Epithelial cell of esophagus (primary cell): ENCODE data around the gene RPL13.

Source experiments
- DNase-seq: peaks from one replicate; pipeline ENCODE4 v3.0.0; 2010; ENCODE audit warnings: low read depth
- H3K4me3 ChIP-seq: 2 replicates; pipeline ENCODE4 v1.5.1; 2011; ENCODE audit warnings: mild to moderate bottlenecking, low read length, control low read depth
- TF ChIP-seq, protein P1 (sequence below): IDR thresholded peaks from 2 replicates; pipeline ENCODE4 v1.5.1; 2011; ENCODE audit warnings: low read depth, mild to moderate bottlenecking, low read length, control low read depth, inconsistent platforms; ENCODE audit not compliant: insufficient read depth; ENCODE audit errors: missing control alignments

RPL13 gene

DNA sequence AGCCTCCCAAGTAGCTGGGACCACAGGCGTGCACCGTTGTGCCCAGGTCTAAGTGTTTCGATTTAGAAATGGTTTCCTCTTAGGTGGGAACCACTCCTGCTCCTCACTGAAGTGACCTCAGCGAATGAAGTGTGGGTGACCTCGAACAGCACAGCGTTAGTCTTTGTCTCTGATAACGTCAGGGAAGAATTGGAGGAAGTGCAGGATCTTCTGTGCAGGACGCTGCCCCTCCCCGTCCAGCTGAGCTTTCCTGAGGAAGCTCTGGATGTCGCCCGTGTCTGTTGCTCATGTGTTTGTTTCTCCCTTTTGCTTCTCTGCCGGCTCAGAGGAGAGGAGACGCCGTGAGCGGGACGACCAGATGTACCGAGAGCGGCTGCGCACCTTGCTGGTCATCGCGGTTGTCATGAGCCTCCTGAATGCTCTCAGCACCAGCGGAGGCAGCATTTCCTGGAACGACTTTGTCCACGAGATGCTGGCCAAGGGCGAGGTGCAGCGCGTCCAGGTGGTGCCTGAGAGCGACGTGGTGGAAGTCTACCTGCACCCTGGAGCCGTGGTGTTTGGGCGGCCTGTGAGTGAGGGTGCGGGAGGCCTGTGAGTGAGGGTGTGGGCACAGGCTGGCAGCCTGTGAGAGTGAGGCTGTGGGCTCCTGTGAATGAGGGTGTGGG, 36.7 kb upstream of the RPL13 start:
- TF ChIP-seq, protein P1, sequence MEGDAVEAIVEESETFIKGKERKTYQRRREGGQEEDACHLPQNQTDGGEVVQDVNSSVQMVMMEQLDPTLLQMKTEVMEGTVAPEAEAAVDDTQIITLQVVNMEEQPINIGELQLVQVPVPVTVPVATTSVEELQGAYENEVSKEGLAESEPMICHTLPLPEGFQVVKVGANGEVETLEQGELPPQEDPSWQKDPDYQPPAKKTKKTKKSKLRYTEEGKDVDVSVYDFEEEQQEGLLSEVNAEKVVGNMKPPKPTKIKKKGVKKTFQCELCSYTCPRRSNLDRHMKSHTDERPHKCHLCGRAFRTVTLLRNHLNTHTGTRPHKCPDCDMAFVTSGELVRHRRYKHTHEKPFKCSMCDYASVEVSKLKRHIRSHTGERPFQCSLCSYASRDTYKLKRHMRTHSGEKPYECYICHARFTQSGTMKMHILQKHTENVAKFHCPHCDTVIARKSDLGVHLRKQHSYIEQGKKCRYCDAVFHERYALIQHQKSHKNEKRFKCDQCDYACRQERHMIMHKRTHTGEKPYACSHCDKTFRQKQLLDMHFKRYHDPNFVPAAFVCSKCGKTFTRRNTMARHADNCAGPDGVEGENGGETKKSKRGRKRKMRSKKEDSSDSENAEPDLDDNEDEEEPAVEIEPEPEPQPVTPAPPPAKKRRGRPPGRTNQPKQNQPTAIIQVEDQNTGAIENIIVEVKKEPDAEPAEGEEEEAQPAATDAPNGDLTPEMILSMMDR: no peak
- DNase-seq: no peak
- H3K4me3 ChIP-seq: no peak overlapping the region

DNA sequence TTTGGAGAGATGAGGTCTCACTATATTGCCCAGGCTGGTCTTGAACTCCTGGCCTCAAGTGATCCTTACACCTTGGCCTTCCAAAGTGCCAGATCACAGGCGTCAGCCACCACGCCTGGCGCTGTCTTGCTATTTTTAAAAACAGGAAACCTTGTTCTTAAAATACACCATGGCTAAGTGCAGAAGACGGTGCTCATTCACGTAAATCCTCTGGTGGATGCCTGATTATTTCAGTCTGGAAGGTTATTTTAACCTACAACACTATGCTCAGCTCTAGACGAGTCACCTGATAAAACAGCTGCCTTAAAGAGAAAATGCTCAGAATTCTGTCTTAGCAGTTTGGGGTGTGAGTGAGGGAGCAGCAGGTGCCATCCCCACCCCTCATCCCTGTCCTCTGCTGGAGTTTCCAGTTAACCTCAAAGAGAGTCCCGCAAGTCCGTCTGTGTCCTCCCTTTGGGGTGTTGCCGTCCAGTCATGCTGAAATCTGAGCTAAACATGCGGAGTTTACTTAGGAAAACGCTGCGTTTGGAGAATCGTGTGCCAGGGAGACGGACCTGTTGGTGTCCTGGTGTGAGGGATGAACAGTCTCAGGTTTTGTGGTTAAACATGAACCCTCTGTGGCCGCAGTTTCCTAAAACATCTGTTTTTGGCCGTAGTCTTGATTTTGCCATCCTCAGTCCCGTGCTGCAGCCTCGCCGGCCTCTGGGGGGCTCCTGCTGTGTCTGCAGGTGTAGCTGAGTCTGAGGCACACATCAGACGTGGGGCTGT, 35.2 kb upstream of the RPL13 start:
- TF ChIP-seq, protein P1: no peak
- H3K4me3 ChIP-seq: no peak overlapping the region
- DNase-seq: no peak

DNA sequence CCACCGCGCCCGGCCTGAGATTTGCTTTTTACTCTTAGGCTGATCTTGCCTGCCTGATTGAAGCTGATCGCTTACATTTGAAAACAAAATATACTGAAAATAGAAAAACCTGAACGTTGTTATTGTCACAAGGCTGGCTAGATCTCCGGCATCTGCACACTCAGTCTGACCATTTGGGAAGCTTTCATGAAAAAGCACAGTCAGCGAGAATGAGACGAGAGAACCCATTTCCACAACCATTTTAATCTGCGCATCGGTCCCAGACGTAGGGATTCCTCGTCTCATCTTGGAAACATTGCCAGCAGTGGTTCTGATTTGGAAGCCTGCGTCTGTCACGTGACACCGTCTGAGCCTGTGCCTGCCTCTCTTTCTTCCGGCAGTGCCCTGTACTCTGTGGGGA, 31.4 kb upstream of the RPL13 start:
- DNase-seq: no peak
- no peak overlapping the region for H3K4me3 ChIP-seq
- TF ChIP-seq, protein P1: no peak

DNA sequence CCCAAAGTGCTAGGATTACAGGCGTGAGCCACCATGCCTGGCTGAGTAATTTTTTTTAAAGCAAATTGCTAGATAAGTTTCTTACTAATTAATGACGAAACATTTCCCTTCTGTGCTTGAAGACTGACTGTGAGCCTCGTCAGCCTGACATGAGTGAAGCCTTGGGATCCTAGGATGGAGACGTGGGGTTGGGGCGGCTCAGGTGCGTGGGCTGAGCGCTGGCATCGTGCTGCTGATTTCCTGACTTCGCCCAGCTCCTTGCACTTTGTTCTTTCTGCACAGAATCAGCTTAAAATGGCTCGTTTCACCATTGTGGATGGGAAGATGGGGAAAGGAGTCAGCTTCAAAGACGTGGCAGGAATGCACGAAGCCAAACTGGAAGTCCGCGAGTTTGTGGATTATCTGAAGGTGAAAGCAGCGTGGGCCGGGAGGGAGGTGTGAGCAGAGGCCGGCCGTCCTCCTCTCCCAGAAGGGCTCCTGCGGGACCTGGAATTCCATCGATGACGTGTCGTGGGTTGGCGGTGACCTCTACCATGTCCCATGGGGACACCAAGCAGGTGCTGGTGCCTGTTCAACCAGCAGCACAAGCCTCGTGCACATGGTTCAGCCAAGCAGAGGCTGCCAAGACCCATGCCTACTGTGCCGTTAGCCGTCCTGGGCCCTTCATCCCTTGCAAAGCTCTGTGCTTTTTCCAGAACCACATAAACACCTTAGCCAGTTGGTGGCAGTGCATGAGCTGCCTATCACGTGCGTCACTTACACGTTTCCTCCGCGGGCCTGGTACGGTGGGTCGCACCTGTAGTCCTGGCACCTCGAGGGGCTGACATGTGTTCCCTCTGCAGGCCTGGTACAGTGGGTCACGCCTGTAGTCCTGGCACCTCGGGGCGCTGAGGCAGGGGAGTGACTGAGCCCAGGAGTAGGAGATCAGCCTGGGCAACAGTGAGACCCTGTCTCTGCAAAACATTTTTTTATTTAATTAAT, 29.8 kb upstream of the RPL13 start:
- H3K4me3 ChIP-seq: no peak overlapping the region
- TF ChIP-seq, protein P1: no peak
- no peak for DNase-seq

DNA sequence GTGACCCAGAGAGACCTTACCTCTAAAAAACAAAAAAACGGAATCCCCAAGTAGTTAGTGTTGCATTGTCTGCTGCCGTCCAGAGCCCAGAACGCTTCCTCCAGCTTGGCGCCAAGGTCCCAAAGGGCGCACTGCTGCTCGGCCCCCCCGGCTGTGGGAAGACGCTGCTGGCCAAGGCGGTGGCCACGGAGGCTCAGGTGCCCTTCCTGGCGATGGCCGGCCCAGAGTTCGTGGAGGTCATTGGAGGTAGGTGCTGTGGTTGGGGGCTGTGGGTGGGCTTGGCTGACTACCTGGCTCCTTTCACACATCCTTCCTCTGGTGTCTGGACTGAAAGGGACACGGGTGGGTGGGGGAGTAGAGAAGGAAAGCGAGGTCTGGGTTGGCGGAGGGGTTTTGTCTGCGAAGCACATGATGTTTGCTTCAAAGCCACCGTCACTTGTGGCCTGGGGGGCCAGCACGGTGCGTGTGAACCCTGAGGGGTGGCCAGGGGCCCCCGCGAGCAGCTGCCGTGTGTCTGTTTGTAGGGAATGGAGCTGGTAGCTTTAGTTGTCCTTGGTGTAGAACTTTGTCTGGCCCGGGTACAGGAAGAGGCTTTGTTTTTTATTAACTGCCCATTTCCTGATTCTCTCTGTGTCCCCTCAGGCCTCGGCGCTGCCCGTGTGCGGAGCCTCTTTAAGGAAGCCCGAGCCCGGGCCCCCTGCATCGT, 28.5 kb upstream of the RPL13 start:
- TF ChIP-seq, protein P1: no peak
- no peak overlapping the region for H3K4me3 ChIP-seq
- no peak for DNase-seq

DNA sequence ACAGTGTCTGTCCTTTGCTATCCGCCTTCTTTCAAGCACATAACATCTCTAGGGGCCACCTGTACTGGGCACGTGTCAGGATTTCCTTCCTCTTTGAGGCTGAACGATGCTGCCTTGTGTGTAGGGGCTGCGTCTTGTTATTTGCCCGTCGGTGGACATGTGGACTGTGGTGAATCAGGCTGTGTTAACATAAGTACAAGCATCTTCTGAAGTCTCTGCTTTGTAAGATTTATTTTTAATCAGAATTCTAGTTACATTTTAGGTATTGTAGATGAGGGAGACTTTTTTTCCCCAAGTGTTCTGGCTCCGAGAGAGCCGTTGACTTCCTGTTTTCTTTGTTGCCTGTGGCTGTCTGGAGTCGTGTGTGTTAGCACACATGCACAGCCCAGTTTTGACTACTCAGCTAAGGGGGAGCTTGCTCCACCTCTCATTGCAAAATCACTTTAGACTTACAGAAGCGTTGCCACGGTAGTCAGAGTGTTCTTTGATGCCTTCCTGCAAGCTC, 26.2 kb upstream of the RPL13 start:
- TF ChIP-seq, protein P1: no peak
- peak; percentile 34 for DNase-seq
- H3K4me3 ChIP-seq: no peak overlapping the region
